H9 (cell line): ENCODE results near the gene MAP3K20. TPM values are rescaled to one million over a fixed set of nuclear protein-coding genes. Genes with fewer than 3 reads are reported as not detected.

Source experiments
- DNase-seq: peaks from one replicate; pipeline ENCODE4 v3.0.0-alpha.2; 2017
- H2AFZ ChIP-seq: one replicate; pipeline ENCODE4 v1.6.1; 2013; ENCODE audit warnings: mild to moderate bottlenecking, low read length, control low read depth, moderate library complexity
- H2AK5ac ChIP-seq: 2 replicates; pipeline ENCODE4 v1.6.1; 2013; ENCODE audit warnings: low read length, control low read depth, mixed read lengths; ENCODE audit not compliant: insufficient read length
- H2BK120ac ChIP-seq: one replicate; pipeline ENCODE4 v1.6.1; 2013; ENCODE audit warnings: low read depth, mild to moderate bottlenecking, low read length, control low read depth, inconsistent platforms; ENCODE audit not compliant: poor library complexity, severe bottlenecking
- H2BK12ac ChIP-seq: 2 replicates; pipeline ENCODE4 v1.6.1; 2013; ENCODE audit warnings: low read length, control low read depth, mixed read lengths, low read depth; ENCODE audit not compliant: insufficient read length
- H2BK15ac ChIP-seq: 2 replicates; pipeline ENCODE4 v1.6.1; 2013; ENCODE audit warnings: low read depth, low read length, control low read depth
- H2BK20ac ChIP-seq: one replicate; pipeline ENCODE4 v1.6.1; 2013; ENCODE audit warnings: low read depth, mild to moderate bottlenecking, low read length, control low read depth, inconsistent platforms; ENCODE audit not compliant: poor library complexity, severe bottlenecking
- H2BK5ac ChIP-seq: 2 replicates; pipeline ENCODE4 v1.6.1; 2013; ENCODE audit warnings: low read length, control low read depth, mixed read lengths; ENCODE audit not compliant: insufficient read length
- H3K14ac ChIP-seq: 2 replicates; pipeline ENCODE4 v1.6.1; 2013; ENCODE audit warnings: low read length, control low read depth; ENCODE audit not compliant: insufficient read depth
- H3K18ac ChIP-seq: 2 replicates; pipeline ENCODE4 v1.6.1; 2013; ENCODE audit warnings: low read depth, mild to moderate bottlenecking, mixed read lengths, low read length, control low read depth; ENCODE audit not compliant: insufficient read length
- H3K23ac ChIP-seq: 2 replicates; pipeline ENCODE4 v1.6.1; 2013; ENCODE audit warnings: low read length, control low read depth, mixed read lengths, low read depth; ENCODE audit not compliant: insufficient read length
- H3K23me2 ChIP-seq: 2 replicates; pipeline ENCODE4 v1.6.1; 2013; ENCODE audit warnings: low read depth, mild to moderate bottlenecking, mixed read lengths, low read length, control low read depth; ENCODE audit not compliant: insufficient read length, poor library complexity, severe bottlenecking
- H3K27ac ChIP-seq: 2 replicates; pipeline ENCODE4 v1.5.1; 2013; ENCODE audit warnings: low read length, control low read depth, mixed read lengths, low read depth; ENCODE audit not compliant: insufficient read length
- H3K27me3 ChIP-seq: 2 replicates; pipeline ENCODE4 v1.6.1; 2013; ENCODE audit warnings: low read length, control low read depth, inconsistent platforms; ENCODE audit not compliant: insufficient read depth
- H3K4ac ChIP-seq: 2 replicates; pipeline ENCODE4 v1.6.1; 2013; ENCODE audit warnings: low read depth, mild to moderate bottlenecking, control low read depth, inconsistent platforms, low read length, moderate library complexity
- H3K4me1 ChIP-seq: 2 replicates; pipeline ENCODE4 v1.6.1; 2013; ENCODE audit warnings: low read length, control low read depth, inconsistent platforms; ENCODE audit not compliant: insufficient read depth
- H3K4me2 ChIP-seq: 2 replicates; pipeline ENCODE4 v1.6.1; 2013; ENCODE audit warnings: low read length, control low read depth, mixed read lengths; ENCODE audit not compliant: insufficient read length, insufficient read depth
- H3K56ac ChIP-seq: 2 replicates; pipeline ENCODE4 v1.6.1; 2013; ENCODE audit warnings: low read depth, mild to moderate bottlenecking, mixed read lengths, low read length, control low read depth; ENCODE audit not compliant: insufficient read length
- H3K79me1 ChIP-seq: 2 replicates; pipeline ENCODE4 v1.6.1; 2013; ENCODE audit warnings: low read depth, mild to moderate bottlenecking, moderate library complexity, low read length, control low read depth, inconsistent platforms; ENCODE audit not compliant: insufficient read depth, poor library complexity, severe bottlenecking
- H3K79me2 ChIP-seq: 2 replicates; pipeline ENCODE4 v1.6.1; 2013; ENCODE audit warnings: low read length, control low read depth, inconsistent platforms; ENCODE audit not compliant: insufficient read depth
- H3K9ac ChIP-seq: 2 replicates; pipeline ENCODE4 v1.6.1; 2013; ENCODE audit warnings: low read length, control low read depth, mixed read lengths; ENCODE audit not compliant: insufficient read length; ENCODE audit errors: extremely low read depth
- H3K9me3 ChIP-seq: one replicate; pipeline ENCODE4 v1.6.1; 2013; ENCODE audit warnings: low read depth, low read length, inconsistent platforms; ENCODE audit not compliant: control insufficient read depth
- H3T11ph ChIP-seq: one replicate; pipeline ENCODE4 v1.6.1; 2013; ENCODE audit warnings: mild to moderate bottlenecking, low read length, control low read depth, inconsistent platforms
- H4K20me1 ChIP-seq: one replicate; pipeline ENCODE4 v1.6.1; 2013; ENCODE audit not compliant: control insufficient read depth, insufficient read length, insufficient read depth
- H4K5ac ChIP-seq: 2 replicates; pipeline ENCODE4 v1.6.1; 2013; ENCODE audit warnings: low read depth, mild to moderate bottlenecking, mixed read lengths, low read length, control low read depth; ENCODE audit not compliant: insufficient read length
- H4K8ac ChIP-seq: replicated peaks from 2 replicates; pipeline ENCODE4 v1.6.1; 2013; ENCODE audit warnings: low read length, control low read depth, mixed read lengths, low read depth; ENCODE audit not compliant: insufficient read length
- H4K91ac ChIP-seq: 2 replicates; pipeline ENCODE4 v1.6.1; 2013; ENCODE audit warnings: low read depth, mild to moderate bottlenecking, moderate library complexity, mixed read lengths, low read length, control low read depth; ENCODE audit not compliant: insufficient read length
- H3K27ac Mint-ChIP-seq, 3 experiments: 2 replicates in 2 of 3; 3 replicates in 1 of 3; pipeline ENCODE4 v1.8.0; 2020 to 2021; ENCODE audit warnings: mixed read lengths in 3 of 3, mild to moderate bottlenecking in 1 of 3, moderate library complexity in 1 of 3
- H3K27me3 Mint-ChIP-seq: 2 replicates; pipeline ENCODE4 v1.8.0; 2021; ENCODE audit warnings: low read depth, mild to moderate bottlenecking, moderate library complexity, mixed read lengths
- H3K36me3 Mint-ChIP-seq, 3 experiments: 2 replicates in 2 of 3; 3 replicates in 1 of 3; pipeline ENCODE4 v1.8.0; 2020 to 2021; ENCODE audit warnings: low read depth in 3 of 3, mixed read lengths in 3 of 3; ENCODE audit not compliant: insufficient read depth in 1 of 3
- H3K4me1 Mint-ChIP-seq, 2 experiments: 2 replicates each; pipeline ENCODE4 v1.8.0; 2020; ENCODE audit warnings: mixed read lengths in 2 of 2
- H3K4me3 Mint-ChIP-seq, 2 experiments: 2 replicates in 1 of 2; 3 replicates in 1 of 2; pipeline ENCODE4 v1.8.0; 2020 to 2021; ENCODE audit warnings: mild to moderate bottlenecking in 2 of 2, mixed read lengths in 2 of 2, moderate library complexity in 1 of 2
- H3K9me3 Mint-ChIP-seq, 2 experiments: 2 replicates in 1 of 2; 3 replicates in 1 of 2; pipeline ENCODE4 v1.8.0; 2020; ENCODE audit warnings: mild to moderate bottlenecking in 2 of 2, mixed read lengths in 2 of 2, moderate library complexity in 1 of 2
- CTCF ChIP-seq: fragments of 200-600 bp; sonication (generic); conservative IDR thresholded peaks from 3 replicates; pipeline ENCODE4 v1.8.0; 2021; ENCODE audit warnings: antibody characterized with exemption, mild to moderate bottlenecking
- WGBS: extraction: QIAGEN DNeasy Blood & Tissue Kit; methylation state at CpG from one replicate; pipeline ENCODE4 v1.1.7; 2013; ENCODE audit warnings: missing lambda C conversion rate, low lambda C conversion rate, mixed read lengths; ENCODE audit not compliant: insufficient read length; ENCODE audit errors: extremely low coverage; 5-methylcytosine and 5-hydroxymethylcytosine counted together
- total RNA-seq: library from RNA; stranded (reverse); gene quantifications from 2 replicates; pipeline ENCODE4 v1.2.1, GENCODE V29; 2021

Gene MAP3K20
- total RNA-seq, 1 experiment from 2014 or later: 8.7 TPM

- no peaks in the 10 kb centered on the region for H3K27me3 ChIP-seq
- no peaks in the 10 kb centered on the region for H3K79me2 ChIP-seq
- DNase-seq: no peak
- H3K4ac ChIP-seq: no peak overlapping the region
- H4K20me1 ChIP-seq: no peaks in the 10 kb centered on the region
- H3K79me1 ChIP-seq: no peaks in the 10 kb centered on the region
- no peak overlapping the region for H3K9ac ChIP-seq
- Mint-ChIP-seq H3K36me3 (no peaks in the 10 kb centered on the region), H3K27ac (peak overlapping the region; percentile 69 to 97 (median 96)), H3K27me3 (no peaks in the 10 kb centered on the region), H3K4me1 (peaks cover 60 to 64% of the 10 kb centered on the region in 2 experiments), H3K4me3 (no peak overlapping the region), H3K9me3 (no peaks in the 10 kb centered on the region)
- no peak overlapping the region for H3K4me2 ChIP-seq
- H3K18ac ChIP-seq: no peak overlapping the region
- no peak overlapping the region for H3K56ac ChIP-seq
- no peaks in the 10 kb centered on the region for H3K23me2 ChIP-seq
- H3K23ac ChIP-seq: no peak overlapping the region
- no peaks in the 10 kb centered on the region for H3K9me3 ChIP-seq
- no peak for TF ChIP-seq CTCF
- H2BK12ac ChIP-seq: no peak overlapping the region
- no peak overlapping the region for H2AK5ac ChIP-seq
- peaks cover 28% of the 10 kb centered on the region; the same call in 1 of the 2 replicates for H3K4me1 ChIP-seq
- H4K5ac ChIP-seq: no peak overlapping the region
- H3K27ac ChIP-seq: no peak overlapping the region
- no peak overlapping the region for H3T11ph ChIP-seq
- no peak overlapping the region for H2BK5ac ChIP-seq
- H2BK20ac ChIP-seq: peak overlapping the region; percentile 66
- H3K14ac ChIP-seq: no peak overlapping the region
- H4K8ac ChIP-seq: no peak overlapping the region
- no CpG with 5 or more reads among the region's 3 CpGs for WGBS
- no peak overlapping the region for H2BK120ac ChIP-seq
- H2BK15ac ChIP-seq: no peak overlapping the region
- no peak overlapping the region for H2AFZ ChIP-seq
- H4K91ac ChIP-seq: no peak overlapping the region
These were observed 119.5 kb downstream of the MAP3K20 start for GRCh38 chr2:173195100-173195499.
